BJ (cell line): ENCODE results near the gene ATP6V0A4. TPM values are rescaled to one million over a fixed set of nuclear protein-coding genes. Genes with fewer than 3 reads are reported as not detected.

Source experiments
- CTCF ChIA-PET: fragments of 350-600 bp; formaldehyde crosslinking; extraction: SDS; loops from one replicate; lab custom pipeline; 2021; ENCODE audit warnings: antibody characterized with exemption, inconsistent platforms; lab: Yijun Ruan, JAX
- POLR2A ChIA-PET: fragments of 300-600 bp; sonication (Branson Sonifier 250); formaldehyde crosslinking; extraction: SDS; loops from one replicate; lab custom pipeline; 2021; ENCODE audit warnings: antibody characterized with exemption; lab: Charles Lee
- DNase-seq: peaks from one replicate; pipeline ENCODE4 v3.0.0-alpha.2; 2011; ENCODE audit warnings: low read depth
- H3K27me3 ChIP-seq: 2 replicates; pipeline ENCODE4 v1.6.0; 2011; ENCODE audit warnings: low read length; ENCODE audit not compliant: control insufficient read depth, insufficient read depth
- H3K36me3 ChIP-seq: 2 replicates; pipeline ENCODE4 v1.5.1; 2011; ENCODE audit warnings: low read length; ENCODE audit not compliant: control insufficient read depth, insufficient read depth
- H3K4me3 ChIP-seq: 2 replicates; pipeline ENCODE4 v1.5.1; 2011; ENCODE audit warnings: low read depth, mild to moderate bottlenecking, control low read depth, low read length
- CTCF ChIP-seq: IDR thresholded peaks from 2 replicates; pipeline ENCODE4 v1.5.1; 2011; ENCODE audit warnings: low read depth, mild to moderate bottlenecking, control low read depth, inconsistent platforms, low read length, moderate library complexity; ENCODE audit not compliant: insufficient read depth
- polyA plus RNA-seq: library from polyadenylated mRNA; depleted of rRNA; stranded (reverse); fragments of >200 nt; gene quantifications from 2 replicates; pipeline ENCODE4 v1.2.3, GENCODE V29; 2011

The ATP6V0A4 gene
- polyA plus RNA-seq, 1 experiment: 0.06 TPM

- ChIA-PET POLR2A (no interaction called here), CTCF (interaction anchor here (1.3 to 1.5 kb wide), 3 partner anchors 8 to 17 kb away, joined by 6 read pairs; no protein-coding TSS in a partner anchor)
- no peak for DNase-seq
- Histone ChIP-seq H3K36me3 (no peaks in the 10 kb centered on the region), H3K4me3 (no peak overlapping the region), H3K27me3 (no peaks in the 10 kb centered on the region)
- no peak for TF ChIP-seq CTCF
These were observed 42.0 kb downstream of the ATP6V0A4 start for GRCh38 chr7:138755842-138756590.

GRCh38 chr7:138755331-138755747 is 42.7 kb downstream of the ATP6V0A4 start:
- no peak overlapping the region for H3K4me3 ChIP-seq
- POLR2A ChIA-PET: no interaction called here
- H3K36me3 ChIP-seq: no peaks in the 10 kb centered on the region
- DNase-seq: no peak
- CTCF ChIA-PET: interaction anchor here (1.5 kb wide), 1 partner anchor 17 kb away, joined by 6 read pairs; no protein-coding TSS in a partner anchor
- no peaks in the 10 kb centered on the region for H3K27me3 ChIP-seq
- TF ChIP-seq CTCF: no peak

GRCh38 chr7:138753610-138754009 is 44.4 kb downstream of the ATP6V0A4 start:
- ChIA-PET POLR2A (no interaction called here), CTCF (no interaction called here)

GRCh38 chr7:138753150-138753518 is 44.9 kb downstream of the ATP6V0A4 start:
- H3K27me3 ChIP-seq: no peaks in the 10 kb centered on the region
- no peaks in the 10 kb centered on the region for H3K36me3 ChIP-seq
- no peak for TF ChIP-seq CTCF
- no peak for DNase-seq
- no peak overlapping the region for H3K4me3 ChIP-seq
- POLR2A ChIA-PET: no interaction called here
- CTCF ChIA-PET: no interaction called here

More at GRCh38 chr7:138753610-138754009, 44.4 kb downstream of the ATP6V0A4 start:
- Histone ChIP-seq H3K4me3 (no peak overlapping the region), H3K27me3 (no peaks in the 10 kb centered on the region), H3K36me3 (no peaks in the 10 kb centered on the region)
- no peak for DNase-seq
- no peak for TF ChIP-seq CTCF

- no peak for TF ChIP-seq CTCF
- CTCF ChIA-PET: no interaction called here
- Histone ChIP-seq H3K36me3 (no peaks in the 10 kb centered on the region), H3K27me3 (no peaks in the 10 kb centered on the region), H3K4me3 (no peak overlapping the region)
- POLR2A ChIA-PET: no interaction called here
- no peak for DNase-seq
These were observed 45.4 kb downstream of the ATP6V0A4 start for GRCh38 chr7:138752518-138753149.
